ENCODE data around the gene ATF7.

DNA sequence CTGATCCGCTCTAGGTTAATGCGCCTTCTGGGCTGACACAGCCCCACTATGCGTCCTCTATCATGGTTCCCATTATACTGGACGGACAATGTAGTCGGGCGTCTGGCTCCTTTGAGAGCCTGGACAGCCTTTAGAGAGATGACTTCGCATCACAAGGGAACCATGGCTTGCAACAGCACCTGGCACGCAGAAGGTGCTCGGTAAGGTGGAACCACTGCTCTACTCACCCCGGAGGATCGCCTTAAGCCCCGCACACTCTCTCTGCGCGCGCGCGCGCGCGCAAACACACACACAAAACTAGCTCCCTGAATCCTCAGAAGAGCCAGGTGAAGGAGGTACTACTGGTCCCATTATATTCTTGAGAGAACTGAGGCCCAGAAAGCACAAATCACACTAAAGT lies 134.0 kb downstream of the ATF7 start:
- TF ChIP-seq JUN (IDR thresholded peaks at IDR 0.05) (no peak), ZSCAN20 (CRISPR knock-in tag; IDR thresholded peaks at IDR 0.05) (no peak), EP300 (IDR thresholded peaks at IDR 0.05) (no peak), MAZ (IDR thresholded peaks at IDR 0.05; ENCODE audit: borderline replicate concordance, low read depth, low read length) (no peak), POLR2AphosphoS2 (conservative IDR thresholded peaks at IDR 0.05; ENCODE audit: low read length) (no peak), PHF8 (IDR thresholded peaks at IDR 0.05; ENCODE audit: borderline replicate concordance, low read depth) (no peak)
- TF ChIP-seq, protein P1, sequence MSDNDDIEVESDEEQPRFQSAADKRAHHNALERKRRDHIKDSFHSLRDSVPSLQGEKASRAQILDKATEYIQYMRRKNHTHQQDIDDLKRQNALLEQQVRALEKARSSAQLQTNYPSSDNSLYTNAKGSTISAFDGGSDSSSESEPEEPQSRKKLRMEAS (IDR thresholded peaks at IDR 0.05), result no peak
- TF ChIP-seq, protein P2, sequence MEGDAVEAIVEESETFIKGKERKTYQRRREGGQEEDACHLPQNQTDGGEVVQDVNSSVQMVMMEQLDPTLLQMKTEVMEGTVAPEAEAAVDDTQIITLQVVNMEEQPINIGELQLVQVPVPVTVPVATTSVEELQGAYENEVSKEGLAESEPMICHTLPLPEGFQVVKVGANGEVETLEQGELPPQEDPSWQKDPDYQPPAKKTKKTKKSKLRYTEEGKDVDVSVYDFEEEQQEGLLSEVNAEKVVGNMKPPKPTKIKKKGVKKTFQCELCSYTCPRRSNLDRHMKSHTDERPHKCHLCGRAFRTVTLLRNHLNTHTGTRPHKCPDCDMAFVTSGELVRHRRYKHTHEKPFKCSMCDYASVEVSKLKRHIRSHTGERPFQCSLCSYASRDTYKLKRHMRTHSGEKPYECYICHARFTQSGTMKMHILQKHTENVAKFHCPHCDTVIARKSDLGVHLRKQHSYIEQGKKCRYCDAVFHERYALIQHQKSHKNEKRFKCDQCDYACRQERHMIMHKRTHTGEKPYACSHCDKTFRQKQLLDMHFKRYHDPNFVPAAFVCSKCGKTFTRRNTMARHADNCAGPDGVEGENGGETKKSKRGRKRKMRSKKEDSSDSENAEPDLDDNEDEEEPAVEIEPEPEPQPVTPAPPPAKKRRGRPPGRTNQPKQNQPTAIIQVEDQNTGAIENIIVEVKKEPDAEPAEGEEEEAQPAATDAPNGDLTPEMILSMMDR (IDR thresholded peaks at IDR 0.05), result no peak
